Common myeloid progenitor, CD34-positive (primary cell): ENCODE data around the gene PHACTR1.

Experiments
- CTCF ChIA-PET: fragments of 350-600 bp; sonication (Branson Sonifier 250); formaldehyde crosslinking; loops from one replicate; lab custom pipeline; 2021; ENCODE audit warnings: antibody characterized with exemption; lab: Charles Lee
- POLR2A ChIA-PET: fragments of 350-600 bp; sonication (Branson Sonifier 250); formaldehyde crosslinking; loops from one replicate; lab custom pipeline; 2021; ENCODE audit warnings: antibody characterized with exemption; lab: Charles Lee
- DNase-seq, 3 donors: peaks; one replicate each; pipeline versions ENCODE4 v3.0.0 to v3.0.0-alpha.2; 2013
- H3K27ac ChIP-seq, 2 experiments: 1 replicate in 1 of 2; 2 replicates in 1 of 2; pipeline ENCODE4 v1.7.0; 2013; ENCODE audit warnings: inconsistent platforms in 2 of 2, low read length in 2 of 2, mild to moderate bottlenecking in 2 of 2, low read depth in 1 of 2, moderate library complexity in 1 of 2; ENCODE audit not compliant: severe bottlenecking in 2 of 2, insufficient read depth in 1 of 2, poor library complexity in 1 of 2
- H3K27me3 ChIP-seq, 5 experiments: replicated peaks in 2 of 5; 1 replicate in 3 of 5; 2 replicates in 2 of 5; pipeline versions ENCODE4 v1.6.1 to v1.7.0; 2013; ENCODE audit warnings: low read length in 4 of 5, mild to moderate bottlenecking in 2 of 5, moderate library complexity in 2 of 5, inconsistent platforms in 1 of 5; ENCODE audit not compliant: insufficient read depth in 5 of 5, control insufficient read depth in 4 of 5
- H3K36me3 ChIP-seq, 4 experiments: 1 replicate in 2 of 4; 2 replicates in 2 of 4; pipeline versions ENCODE4 v1.6.1 to v1.7.0; 2013; ENCODE audit warnings: low read length in 3 of 4, control low read depth in 1 of 4, mild to moderate bottlenecking in 1 of 4; ENCODE audit not compliant: control insufficient read depth in 4 of 4, insufficient read depth in 4 of 4
- H3K4me1 ChIP-seq, 4 experiments: 1 replicate in 3 of 4; 2 replicates in 1 of 4; pipeline versions ENCODE4 v1.6.1 to v1.7.1; 2013; ENCODE audit warnings: low read length in 3 of 4, mild to moderate bottlenecking in 3 of 4, control low read depth in 1 of 4, inconsistent platforms in 1 of 4, moderate library complexity in 1 of 4; ENCODE audit not compliant: control insufficient read depth in 4 of 4, insufficient read depth in 4 of 4; ENCODE audit errors: control extremely low read depth in 1 of 4
- H3K4me3 ChIP-seq, 7 experiments: 1 replicate in 4 of 7; 2 replicates in 3 of 7; pipeline versions ENCODE4 v1.5.1 to v1.7.0; 2013; ENCODE audit warnings: mild to moderate bottlenecking in 7 of 7, low read length in 6 of 7, moderate library complexity in 6 of 7, inconsistent platforms in 2 of 7, low read depth in 2 of 7, control low read depth in 1 of 7; ENCODE audit not compliant: insufficient read depth in 4 of 7, control insufficient read depth in 1 of 7; ENCODE audit errors: extremely low read depth in 1 of 7
- H3K9me3 ChIP-seq, 5 experiments: 1 replicate in 4 of 5; 2 replicates in 1 of 5; pipeline versions ENCODE4 v1.6.1 to v1.7.1; 2013; ENCODE audit warnings: low read length in 4 of 5, mild to moderate bottlenecking in 2 of 5, inconsistent platforms in 1 of 5, low read depth in 1 of 5, moderate library complexity in 1 of 5; ENCODE audit not compliant: control insufficient read depth in 4 of 5, insufficient read depth in 2 of 5; ENCODE audit errors: control extremely low read depth in 1 of 5
- WGBS: methylation state at CpG from one replicate; pipeline ENCODE4 v1.1.5; 2013; ENCODE audit not compliant: insufficient coverage; 5-methylcytosine and 5-hydroxymethylcytosine counted together

Gene PHACTR1

GRCh38 chr6:13081189-13081563 is 364.6 kb downstream of the PHACTR1 start:
- no peak overlapping the region for H3K4me3 ChIP-seq
- peaks cover 0 to 25% (median 2%) of the 10 kb centered on the region in 4 experiments for H3K36me3 ChIP-seq
- ChIA-PET CTCF (no interaction called here), POLR2A (no interaction called here)
- DNase-seq, result no peak
- 100% methylated on average over 3 of the region's 4 CpGs for WGBS
- H3K27ac ChIP-seq, result no peak overlapping the region
- H3K27me3 ChIP-seq, result no peaks in the 10 kb centered on the region
- peaks cover 0 to 4% (median 0%) of the 10 kb centered on the region in 5 experiments for H3K9me3 ChIP-seq
- H3K4me1 ChIP-seq, result no peaks in the 10 kb centered on the region

DNA sequence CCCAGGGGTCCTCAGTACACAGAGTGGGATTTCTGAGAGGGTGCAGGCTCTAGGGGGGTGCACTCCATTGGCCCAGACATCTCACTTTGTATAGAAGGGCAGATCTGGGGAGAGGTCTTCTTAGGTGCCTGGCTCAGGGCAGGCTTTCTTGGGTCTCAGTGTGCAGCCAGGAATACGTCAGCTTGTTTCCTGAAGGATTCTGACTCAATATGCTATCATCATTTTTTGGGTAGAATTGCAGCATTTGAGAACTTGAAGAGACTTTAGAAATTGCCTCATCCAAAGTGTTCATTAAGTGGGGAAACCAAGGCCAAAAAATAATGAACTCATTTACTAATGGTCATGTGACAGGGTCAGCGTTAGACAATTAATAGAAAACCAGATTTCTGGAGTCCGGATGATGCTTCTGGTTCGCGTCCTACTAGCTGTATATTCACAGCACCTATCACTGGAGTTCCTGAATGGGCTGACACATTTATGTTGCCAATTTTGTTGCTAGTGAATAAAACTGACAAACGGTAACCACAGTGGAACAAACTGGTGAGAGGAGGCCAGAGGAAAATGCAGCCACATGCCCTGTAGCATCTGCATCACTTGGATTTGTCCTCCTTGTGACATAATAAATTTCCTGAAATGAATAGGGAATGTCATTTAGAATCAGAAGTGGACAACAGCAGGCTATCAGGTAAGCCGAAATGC is 372.9 kb downstream of the PHACTR1 start:
- Histone ChIP-seq H3K4me3 (no peak overlapping the region), H3K9me3 (no peaks in the 10 kb centered on the region), H3K27me3 (no peaks in the 10 kb centered on the region), H3K27ac (no peak overlapping the region), H3K36me3 (no peaks in the 10 kb centered on the region), H3K4me1 (peaks cover 0 to 14% (median 7%) of the 10 kb centered on the region in 4 experiments)
- ChIA-PET CTCF (interaction anchor here (1.4 to 1.7 kb wide), 3 partner anchors 11 to 45 kb away, joined by 4 to 6 read pairs (median 5); no protein-coding TSS in a partner anchor), POLR2A (interaction anchor here (0.8 kb wide), 1 partner anchor 12 kb away, joined by 3 read pairs; no protein-coding TSS in a partner anchor)
- WGBS, result 60% methylated on average over 7 of the region's 7 CpGs
- DNase-seq, result peak in 2 of 3 donors; percentile 40 to 66

DNA sequence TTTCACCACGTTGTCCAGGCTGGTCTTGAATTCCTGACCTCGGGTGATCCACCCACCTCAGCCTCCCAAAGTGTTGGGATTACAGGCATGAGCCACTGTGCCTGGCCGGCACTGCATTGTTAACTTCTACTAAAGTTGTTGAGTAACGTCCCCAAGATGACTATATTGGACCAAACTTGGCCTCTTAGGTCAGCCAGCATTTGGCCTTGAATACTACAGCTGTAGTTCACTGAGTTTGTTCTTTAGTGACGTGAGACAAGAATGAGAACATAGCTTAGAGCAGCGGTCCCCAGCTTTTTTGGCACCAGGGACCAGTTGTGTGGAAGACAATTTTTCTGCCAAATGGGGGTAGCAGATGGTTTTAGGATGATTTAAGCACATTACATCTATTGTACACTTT is 374.6 kb downstream of the PHACTR1 start:
- POLR2A ChIA-PET, result no interaction called here
- H3K4me3 ChIP-seq, result no peak overlapping the region
- no peak overlapping the region for H3K27ac ChIP-seq
- CTCF ChIA-PET, result no interaction called here
- H3K4me1 ChIP-seq, result peaks cover 10 to 30% (median 17%) of the 10 kb centered on the region in 4 experiments
- H3K36me3 ChIP-seq, result no peaks in the 10 kb centered on the region
- no peaks in the 10 kb centered on the region for H3K27me3 ChIP-seq
- 95% methylated on average over 4 of the region's 6 CpGs for WGBS
- DNase-seq, result no peak
- H3K9me3 ChIP-seq, result no peaks in the 10 kb centered on the region

GRCh38 chr6:13094781-13095425 is 378.3 kb downstream of the PHACTR1 start:
- Histone ChIP-seq H3K36me3 (peaks cover 0 to 11% (median 0%) of the 10 kb centered on the region in 4 experiments), H3K27me3 (no peaks in the 10 kb centered on the region), H3K4me3 (peak overlapping the region in 1 of 7 experiments; percentile 4), H3K27ac (peak overlapping the region in 1 of 2 experiments; percentile 2), H3K9me3 (no peaks in the 10 kb centered on the region), H3K4me1 (peaks cover 11 to 36% (median 16%) of the 10 kb centered on the region in 4 experiments)
- ChIA-PET CTCF (interaction anchor here (1.1 to 1.3 kb wide), 3 partner anchors 23 to 85 kb away, joined by 3 to 4 read pairs (median 3); no protein-coding TSS in a partner anchor), POLR2A (interaction anchor here (0.6 kb wide), 1 partner anchor 54 kb away, joined by 6 read pairs; no protein-coding TSS in a partner anchor)
- WGBS, result 17% methylated on average over 1 of the region's 3 CpGs
- DNase-seq, result peak; percentile 39 to 81 (median 63)

GRCh38 chr6:13096084-13096483 is 379.5 kb downstream of the PHACTR1 start:
- no peak overlapping the region for H3K4me3 ChIP-seq
- ChIA-PET POLR2A (no interaction called here), CTCF (interaction anchor here (0.7 to 1.6 kb wide), 8 partner anchors 8 to 138 kb away, joined by 3 to 5 read pairs (median 3); no protein-coding TSS in a partner anchor)
- peak overlapping the region in 1 of 2 experiments; percentile 3 for H3K27ac ChIP-seq
- H3K4me1 ChIP-seq, result peaks cover 11 to 36% (median 16%) of the 10 kb centered on the region in 4 experiments
- no peaks in the 10 kb centered on the region for H3K27me3 ChIP-seq
- DNase-seq, result no peak
- WGBS, result 80% methylated on average over 1 of the region's 3 CpGs
- H3K36me3 ChIP-seq, result peaks cover 0 to 11% (median 0%) of the 10 kb centered on the region in 4 experiments
- no peaks in the 10 kb centered on the region for H3K9me3 ChIP-seq

DNA sequence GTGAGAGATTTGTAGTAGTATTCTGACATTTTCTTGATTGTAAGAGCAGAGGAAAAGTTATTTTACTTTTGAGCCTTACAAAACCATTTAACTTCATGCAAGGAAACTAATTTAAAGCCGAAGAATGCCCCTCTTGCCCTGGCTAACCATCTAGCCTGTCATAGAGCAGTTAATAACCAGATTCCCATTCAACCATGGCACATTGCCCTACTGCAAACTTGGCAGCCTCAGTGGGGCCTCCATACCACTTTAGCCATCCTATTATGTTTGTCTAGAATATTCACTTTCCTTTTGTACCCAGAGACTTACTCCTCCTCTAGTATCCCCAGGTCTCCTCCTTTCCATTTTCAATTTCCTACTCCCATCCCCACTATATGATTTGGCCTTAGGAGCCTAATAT is 380.9 kb downstream of the PHACTR1 start:
- Histone ChIP-seq H3K4me3 (no peak overlapping the region), H3K27ac (no peak overlapping the region), H3K4me1 (peaks cover 12 to 36% (median 16%) of the 10 kb centered on the region in 4 experiments), H3K27me3 (no peaks in the 10 kb centered on the region), H3K36me3 (peaks cover 0 to 11% (median 0%) of the 10 kb centered on the region in 4 experiments), H3K9me3 (no peaks in the 10 kb centered on the region)
- 100% methylated on average over 1 of the region's 1 CpG for WGBS
- POLR2A ChIA-PET, result no interaction called here
- no peak for DNase-seq
- CTCF ChIA-PET, result interaction anchor here (1.6 kb wide), 1 partner anchor 17 kb away, joined by 5 read pairs; no protein-coding TSS in a partner anchor
